IMR-90 (cell line): ENCODE data around the gene RPL21. TPM values are rescaled to one million over a fixed set of nuclear protein-coding genes. Genes with fewer than 3 reads are reported as not detected.

Experiments
- microRNA-seq, 2 experiments: library from miRNA; stranded (forward) in 1 of 2; unstranded in 1 of 2; fragments of 10-50 nt in 1 of 2; fragments of <30 nt in 1 of 2; gene quantifications in 1 of 2; microRNA quantifications in 1 of 2; one replicate each; pipeline versions ENCODE3 to v1.1.0; 2013 to 2020; ENCODE audit not compliant: insufficient read depth in 1 of 2, insufficient read length in 1 of 2, unreplicated experiment in 1 of 2
- polyA plus RNA-seq, 3 experiments: library from polyadenylated mRNA; depleted of rRNA; stranded (reverse); fragments of >200 nt; gene quantifications; 2 replicates each; pipeline ENCODE4 v1.2.3, GENCODE V29; 2012; ENCODE audit warnings: low replicate concordance in 1 of 3
- small RNA-seq, 5 experiments: library from RNA; depleted of rRNA; stranded (forward); fragments of <200 nt; gene quantifications; one replicate each; pipeline ENCODE3, GENCODE V24; 2012
- total RNA-seq: library from RNA; depleted of rRNA; stranded (reverse); fragments of >200 nt; gene quantifications from 2 replicates; pipeline ENCODE4 v1.2.3, GENCODE V29; 2012; rRNA removed

The RPL21 gene
- total and polyA plus RNA-seq, 2 of the 4 experiments (the other 2 are of a cell fraction), result 912 to 1,160 TPM

Small RNA genes lying within 50 kb of the gene (microRNA-seq; reads per million reads assigned to microRNA genes)
- gene SNORA27 (ENCODE audit: insufficient read depth, insufficient read length), result not detected
- gene SNORD102 (ENCODE audit: insufficient read depth, insufficient read length), result not detected

Small RNA genes lying within 50 kb of the gene (small RNA-seq; reads per million reads assigned to genes)
- gene SNORA27, result 0 reads per million in 5 experiments
- gene SNORD102, result 0 reads per million in 5 experiments

Other genes starting within 250 kb of the RPL21 start
- 16.5 and 27.2 TPM in 2 replicates for gene USP12, start 79.7 kb upstream of the RPL21 start, total RNA-seq
- 7.8 and 11.8 TPM in 2 replicates for gene USP12, start 79.7 kb upstream of the RPL21 start, polyA plus RNA-seq (2012; rRNA removed)
- gene RASL11A, start 19.3 kb downstream of the RPL21 start, total RNA-seq, result 15.3 and 18.5 TPM in 2 replicates
- 9.8 and 10.4 TPM in 2 replicates for gene RASL11A, start 19.3 kb downstream of the RPL21 start, polyA plus RNA-seq (2012; rRNA removed)
- 116 and 148 TPM in 2 replicates for gene GTF3A, start 173.1 kb downstream of the RPL21 start, total RNA-seq
- 73.1 and 74.1 TPM in 2 replicates for gene GTF3A, start 173.1 kb downstream of the RPL21 start, polyA plus RNA-seq (2012; rRNA removed)
- 31.7 and 60.8 TPM in 2 replicates for gene MTIF3, start 199.0 kb downstream of the RPL21 start, total RNA-seq
- gene MTIF3, start 199.0 kb downstream of the RPL21 start, polyA plus RNA-seq (2012; rRNA removed), result 36.6 and 41.0 TPM in 2 replicates